Pancreas (tissue), 10 donors: ENCODE data around the gene BACE1-AS. TPM values are rescaled to one million over a fixed set of nuclear protein-coding genes. Genes with fewer than 3 reads are reported as not detected.
"Not testable (repeated sequence)": the region's sequence is repeated elsewhere in the genome, so short reads cannot be mapped to it uniquely, and the experiment has no call there.

Experiments
- ATAC-seq, 4 donors: fragments of 200-7000 bp; cut with Tn5 transposase; one replicate each; pipeline versions ENCODE4 v1.8.0 to v1.9.1; 2020; ENCODE audit warnings: mild to moderate bottlenecking in 4 of 4, moderate library complexity in 4 of 4
- DNase-seq, 6 donors: peaks; one replicate each; pipeline ENCODE4 v3.0.0-alpha.2; 2020
- FAIRE-seq: peaks from 2 replicates; lab custom pipeline; 2012; peaks lifted over from hg19 to GRCh38; lab: Jason Lieb, UNC
- H3K27ac ChIP-seq, 4 donors: fragments of 200-600 bp; sonication (generic); 1 replicate in 3 of 4; 2 replicates in 1 of 4; pipeline versions ENCODE4 v1.5.0 to v1.8.0; 2020
- H3K27me3 ChIP-seq, 4 donors: fragments of 200-600 bp; one replicate each; pipeline ENCODE4 v1.8.0; 2021
- H3K36me3 ChIP-seq, 3 donors: fragments of 200-600 bp; sonication (generic) in 1 of 3; one replicate each; pipeline versions ENCODE4 v1.5.0 to v1.8.0; 2020 to 2021
- H3K4me1 ChIP-seq, 3 donors: fragments of 200-600 bp; one replicate each; pipeline ENCODE4 v1.8.0; 2021
- H3K4me3 ChIP-seq, 4 donors: fragments of 200-600 bp; sonication (generic) in 2 of 4; one replicate each; pipeline versions ENCODE4 v1.5.0 to v1.8.0; 2020 to 2021
- H3K9me3 ChIP-seq, 4 donors: fragments of 200-600 bp; one replicate each; pipeline ENCODE4 v1.8.0; 2021
- WGBS, 2 donors: extraction: QIAGEN DNeasy Blood & Tissue Kit; methylation state at CpG; one replicate each; pipeline ENCODE4 v1.1.7; 2013; 5-methylcytosine and 5-hydroxymethylcytosine counted together
- intact Hi-C, 3 donors: fragments of 100-400 bp; cut with DNase I; formaldehyde crosslinking; loops; one replicate each; pipeline versions ENCODE4 v1.11.1 to v1.14.2; 2022
- polyA plus RNA-seq, 2 donors: library from polyadenylated mRNA; stranded (reverse); fragments of 200-250 nt; gene quantifications; one replicate each; pipeline ENCODE4 v1.2.3, GENCODE V29; 2013
- total RNA-seq, 6 donors: library from RNA; stranded (reverse); fragmentation: NEBNext Ultra II Directional in 4 of 6; extraction: Animal tissue kit (Norgen Biotek cat#: 25700) in 4 of 6; gene quantifications; one replicate each; pipeline versions ENCODE4 v1.2.1 to v1.2.4, GENCODE V29; 2021 to 2023
- TF ChIP-seq, protein P1 (sequence below), 4 donors: fragments of 200-600 bp; sonication (generic) in 3 of 4; IDR thresholded peaks; one replicate each; pipeline versions ENCODE4 v1.5.0 to v1.8.0; 2021; ENCODE audit warnings: antibody characterized with exemption in 4 of 4
- donor health status: healthy with polysubstance abuse.
- donor health status: DM: no; HTN: no; CAD: no; lungs with moderate emphysema.
- donor health status: DM: no; HTN: no; CAD: no.
- donor health status: control.
- donor health status: control.
- donor health status: Bipolar disorder and iron deficiency.
- donor health status: DM: yes; HTN: yes; CAD: no.
- donor health status: DM: no; HTN: no; CAD: no.
- donor health status: DM: no; HTN: no; CAD: no.
- donor health status: DM: yes; HTN: yes; CAD: no.

BACE1-AS gene
- total and polyA plus RNA-seq, 8 donors: 2.8 to 9.1 (median 4.2) TPM

DNA sequence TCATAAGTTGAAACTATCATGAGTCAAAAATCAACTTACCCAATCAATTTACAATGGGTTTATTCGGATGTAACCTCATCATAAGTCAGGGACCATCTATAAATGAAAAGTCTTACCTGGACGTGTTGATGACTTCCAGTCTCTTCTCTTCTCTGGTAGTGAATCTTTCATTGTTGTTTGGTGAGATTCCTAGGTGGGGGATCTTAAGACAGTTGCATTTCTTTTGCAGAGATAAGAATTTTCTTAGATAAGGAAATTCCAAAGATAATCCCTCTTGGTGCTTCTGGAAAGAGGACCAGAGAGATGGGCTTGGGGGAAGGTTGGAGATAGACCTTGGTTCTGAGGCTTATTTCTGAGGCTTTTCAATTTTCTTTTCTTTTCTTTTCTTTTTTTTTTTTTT, 21.3 kb upstream of the BACE1-AS start:
- no peak overlapping the region for H3K4me3 ChIP-seq

GRCh38 chr11:117271208-117271607, 19.9 kb upstream of the BACE1-AS start:
- ATAC-seq (no peak), DNase-seq (no peak), FAIRE-seq (no peak)
- H3K27ac ChIP-seq: no peak overlapping the region
- intact Hi-C loops: no loop called here
- no peaks in the 10 kb centered on the region for H3K4me1 ChIP-seq
- 90 to 92% methylated on average over 4 of the region's 4 CpGs for WGBS, 2 donors
- H3K4me3 ChIP-seq: no peak overlapping the region
- H3K9me3 ChIP-seq: no peaks in the 10 kb centered on the region
- TF ChIP-seq, protein P1, sequence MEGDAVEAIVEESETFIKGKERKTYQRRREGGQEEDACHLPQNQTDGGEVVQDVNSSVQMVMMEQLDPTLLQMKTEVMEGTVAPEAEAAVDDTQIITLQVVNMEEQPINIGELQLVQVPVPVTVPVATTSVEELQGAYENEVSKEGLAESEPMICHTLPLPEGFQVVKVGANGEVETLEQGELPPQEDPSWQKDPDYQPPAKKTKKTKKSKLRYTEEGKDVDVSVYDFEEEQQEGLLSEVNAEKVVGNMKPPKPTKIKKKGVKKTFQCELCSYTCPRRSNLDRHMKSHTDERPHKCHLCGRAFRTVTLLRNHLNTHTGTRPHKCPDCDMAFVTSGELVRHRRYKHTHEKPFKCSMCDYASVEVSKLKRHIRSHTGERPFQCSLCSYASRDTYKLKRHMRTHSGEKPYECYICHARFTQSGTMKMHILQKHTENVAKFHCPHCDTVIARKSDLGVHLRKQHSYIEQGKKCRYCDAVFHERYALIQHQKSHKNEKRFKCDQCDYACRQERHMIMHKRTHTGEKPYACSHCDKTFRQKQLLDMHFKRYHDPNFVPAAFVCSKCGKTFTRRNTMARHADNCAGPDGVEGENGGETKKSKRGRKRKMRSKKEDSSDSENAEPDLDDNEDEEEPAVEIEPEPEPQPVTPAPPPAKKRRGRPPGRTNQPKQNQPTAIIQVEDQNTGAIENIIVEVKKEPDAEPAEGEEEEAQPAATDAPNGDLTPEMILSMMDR (IDR thresholded peaks at IDR 0.05): no peak
- H3K36me3 ChIP-seq: no peaks in the 10 kb centered on the region
- no peaks in the 10 kb centered on the region for H3K27me3 ChIP-seq

More for the DNA sequence above, 21.3 kb upstream of the BACE1-AS start:
- H3K27me3 ChIP-seq: no peaks in the 10 kb centered on the region
- no peak for ATAC-seq
- TF ChIP-seq, protein P1 (IDR thresholded peaks at IDR 0.05): no peak
- no peak for FAIRE-seq
- H3K27ac ChIP-seq: no peak overlapping the region
- intact Hi-C loops: no loop called here
- DNase-seq: no peak
- 92 to 94% methylated on average over 2 of the region's 2 CpGs for WGBS, 2 donors
- H3K9me3 ChIP-seq: no peaks in the 10 kb centered on the region
- no peaks in the 10 kb centered on the region for H3K4me1 ChIP-seq
- H3K36me3 ChIP-seq: no peaks in the 10 kb centered on the region

DNA sequence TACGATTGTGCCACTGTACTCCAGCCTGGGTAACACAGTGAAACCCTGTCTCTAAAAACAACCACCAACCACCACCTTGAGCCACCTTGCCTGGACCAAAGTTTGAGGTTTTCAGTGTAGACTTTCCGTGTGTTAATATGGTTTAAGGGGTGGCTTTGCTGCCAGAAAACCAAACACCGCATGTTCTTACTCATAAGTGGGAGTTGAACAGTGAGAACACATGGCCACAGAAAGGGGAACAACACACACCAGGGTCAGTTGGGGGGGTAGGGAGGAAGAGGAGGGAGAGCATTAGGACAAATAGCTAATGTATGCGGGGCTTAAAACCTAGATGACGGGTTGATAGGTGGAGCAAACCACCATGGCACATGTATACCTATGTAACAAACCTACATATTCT, 19.0 kb upstream of the BACE1-AS start:
- H3K36me3 ChIP-seq, H3K4me1 ChIP-seq, H3K9me3 ChIP-seq, intact Hi-C loops, DNase-seq, H3K4me3 ChIP-seq, ATAC-seq, FAIRE-seq, H3K27ac ChIP-seq, H3K27me3 ChIP-seq: not testable (repeated sequence)
- WGBS, 2 donors: 95 to 99% methylated on average over 5 of the region's 5 CpGs

DNA sequence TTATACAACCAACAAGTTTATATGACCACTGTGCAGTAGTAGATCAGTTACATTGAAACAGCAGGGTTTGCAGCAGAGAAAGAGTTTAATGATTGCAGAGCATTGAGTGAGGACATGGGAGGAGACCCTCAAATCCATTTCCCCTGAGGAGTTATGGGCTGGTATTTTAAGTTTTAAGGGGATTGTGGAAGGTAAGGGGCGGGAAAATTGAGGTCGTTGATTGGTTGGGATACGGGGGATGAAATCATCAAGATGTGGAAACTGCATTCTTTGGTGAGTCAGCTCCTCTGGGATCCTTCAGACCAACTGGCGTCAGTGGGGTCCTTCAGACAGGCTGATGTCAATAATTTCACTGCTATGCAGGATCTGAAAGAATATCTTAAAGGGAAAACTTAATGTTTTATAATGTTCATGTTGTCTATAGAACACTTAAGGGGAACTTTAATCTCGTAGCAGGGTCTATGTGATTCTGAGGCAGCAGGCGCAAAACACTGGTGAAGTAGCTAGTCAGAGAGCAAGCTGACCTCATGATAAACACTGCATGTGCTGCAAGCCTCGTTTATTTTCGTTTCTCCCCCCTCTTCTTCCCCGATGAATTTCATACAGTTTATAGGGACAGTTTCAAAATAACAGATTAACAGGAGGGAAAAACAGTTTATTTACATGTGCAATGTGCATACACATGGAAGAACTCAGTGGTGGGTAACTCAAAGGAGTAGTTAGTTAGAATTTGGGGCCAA, 17.4 kb upstream of the BACE1-AS start:
- TF ChIP-seq, protein P1 (IDR thresholded peaks at IDR 0.05): no peak
- no peaks in the 10 kb centered on the region for H3K9me3 ChIP-seq
- H3K27ac ChIP-seq: no peak overlapping the region
- DNase-seq: no peak
- 92 to 94% methylated on average over 9 of the region's 9 CpGs for WGBS, 2 donors
- H3K4me3 ChIP-seq: no peak overlapping the region
- intact Hi-C loops: no loop called here
- H3K4me1 ChIP-seq: no peaks in the 10 kb centered on the region
- H3K36me3 ChIP-seq: no peaks in the 10 kb centered on the region
- ATAC-seq: no peak
- no peak for FAIRE-seq
- no peaks in the 10 kb centered on the region for H3K27me3 ChIP-seq

DNA sequence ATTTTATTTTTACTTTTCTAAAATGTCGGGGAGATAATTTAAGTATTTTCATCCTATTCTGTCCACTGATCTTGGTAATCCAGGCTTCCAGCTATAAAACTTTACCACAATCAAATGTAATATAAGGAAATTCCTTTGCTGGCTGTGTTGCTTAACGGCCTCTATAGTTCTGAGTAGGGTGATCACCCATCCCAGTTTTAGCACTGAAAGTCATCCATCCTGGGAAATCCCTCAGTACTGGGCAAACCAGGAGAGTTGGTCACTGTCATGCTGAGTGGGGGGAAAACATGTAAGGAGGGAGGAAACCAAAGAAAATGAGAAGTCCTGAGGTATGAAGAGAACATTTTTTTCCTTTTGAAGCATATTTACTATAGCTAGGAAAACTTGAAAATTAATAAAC, 12.8 kb upstream of the BACE1-AS start:
- no peak overlapping the region for H3K4me3 ChIP-seq
- H3K4me1 ChIP-seq: peaks cover 0 to 4% (median 0%) of the 10 kb centered on the region in 3 donors
- no peaks in the 10 kb centered on the region for H3K27me3 ChIP-seq
- TF ChIP-seq, protein P1 (IDR thresholded peaks at IDR 0.05): no peak
- no peak overlapping the region for H3K27ac ChIP-seq
- ATAC-seq (no peak), DNase-seq (no peak), FAIRE-seq (no peak)
- 92 to 99% methylated on average over 2 of the region's 2 CpGs for WGBS, 2 donors
- H3K9me3 ChIP-seq: no peaks in the 10 kb centered on the region
- H3K36me3 ChIP-seq: no peaks in the 10 kb centered on the region
- intact Hi-C loops: no loop called here
